CD14-positive monocyte (primary cell): ENCODE data around the gene PRDM5. TPM values are rescaled to one million over a fixed set of nuclear protein-coding genes. Genes with fewer than 3 reads are reported as not detected.

Experiments used
- DNase-seq, 3 donors: peaks; one replicate each; pipeline ENCODE4 v3.0.0-alpha.2; 2011 to 2022
- H2AFZ ChIP-seq: 2 replicates; pipeline ENCODE4 v1.6.0; 2012; ENCODE audit warnings: mild to moderate bottlenecking, low read depth, low read length, inconsistent platforms; ENCODE audit not compliant: insufficient read depth, poor library complexity, severe bottlenecking
- H3K27ac ChIP-seq, 2 donors: 1 replicate in 1 of 2; 2 replicates in 1 of 2; pipeline ENCODE4 v1.5.1; 2012 to 2013; ENCODE audit warnings: low read length in 2 of 2, control low read depth in 1 of 2, inconsistent platforms in 1 of 2, low read depth in 1 of 2, mild to moderate bottlenecking in 1 of 2
- H3K27me3 ChIP-seq, 2 donors: one replicate each; pipeline versions ENCODE4 v1.6.0 to v1.6.1; 2011 to 2013; ENCODE audit warnings: low read length in 2 of 2; ENCODE audit not compliant: control insufficient read depth in 2 of 2, insufficient read depth in 2 of 2
- H3K36me3 ChIP-seq, 2 donors: replicated peaks in 1 of 2; 1 replicate in 1 of 2; 2 replicates in 1 of 2; pipeline versions ENCODE4 v1.5.1 to v1.6.1; 2012 to 2013; ENCODE audit warnings: low read length in 2 of 2, control low read depth in 1 of 2, inconsistent platforms in 1 of 2, mild to moderate bottlenecking in 1 of 2; ENCODE audit not compliant: insufficient read depth in 2 of 2, control insufficient read depth in 1 of 2
- H3K4me1 ChIP-seq, 2 donors: 1 replicate in 1 of 2; 2 replicates in 1 of 2; pipeline versions ENCODE4 v1.5.1 to v1.6.1; 2012 to 2013; ENCODE audit warnings: low read length in 2 of 2, control low read depth in 1 of 2, inconsistent platforms in 1 of 2, mild to moderate bottlenecking in 1 of 2, moderate library complexity in 1 of 2; ENCODE audit not compliant: insufficient read depth in 2 of 2, control insufficient read depth in 1 of 2
- H3K4me2 ChIP-seq: replicated peaks from 2 replicates; pipeline ENCODE3; 2012; ENCODE audit warnings: low read length, moderate library complexity, mild to moderate bottlenecking; ENCODE audit not compliant: poor library complexity, severe bottlenecking; ENCODE audit errors: extremely low read depth
- H3K4me3 ChIP-seq, 3 experiments: fragments of 200-600 bp in 1 of 3; sonication (generic) in 1 of 3; replicated peaks in 1 of 3; 1 replicate in 2 of 3; 2 replicates in 1 of 3; pipeline ENCODE4 v1.5.1; 2011 to 2013; ENCODE audit warnings: low read length in 3 of 3, mild to moderate bottlenecking in 3 of 3, control low read depth in 2 of 3, low read depth in 2 of 3, inconsistent platforms in 1 of 3, moderate library complexity in 1 of 3
- H3K79me2 ChIP-seq: 2 replicates; pipeline ENCODE4 v1.6.0; 2012; ENCODE audit warnings: mild to moderate bottlenecking, control low read depth, inconsistent platforms, low read length, moderate library complexity; ENCODE audit not compliant: insufficient read depth
- H3K9ac ChIP-seq: 2 replicates; pipeline ENCODE4 v1.6.0; 2017; ENCODE audit warnings: low read length, mild to moderate bottlenecking; ENCODE audit not compliant: insufficient read depth, poor library complexity, severe bottlenecking
- H3K9me3 ChIP-seq, 2 donors: replicated peaks in 1 of 2; 1 replicate in 1 of 2; 2 replicates in 1 of 2; pipeline versions ENCODE4 v1.5.1 to v1.6.1; 2012 to 2013; ENCODE audit warnings: low read length in 2 of 2, control low read depth in 1 of 2; ENCODE audit not compliant: control insufficient read depth in 1 of 2, insufficient read depth in 1 of 2
- H4K20me1 ChIP-seq: 2 replicates; pipeline ENCODE4 v1.6.0; 2012; ENCODE audit warnings: mild to moderate bottlenecking, low read length, control low read depth, moderate library complexity; ENCODE audit not compliant: insufficient read depth
- H3K27ac Mint-ChIP-seq, 7 donors: one replicate each; pipeline ENCODE4 v1.8.0; 2020; ENCODE audit warnings: mild to moderate bottlenecking in 7 of 7, mixed read lengths in 7 of 7, moderate library complexity in 6 of 7, inconsistent platforms in 2 of 7
- H3K27me3 Mint-ChIP-seq, 3 donors: one replicate each; pipeline ENCODE4 v1.8.0; 2021 to 2022; ENCODE audit warnings: low read depth in 3 of 3, mild to moderate bottlenecking in 3 of 3, mixed read lengths in 3 of 3, moderate library complexity in 3 of 3, inconsistent platforms in 1 of 3
- H3K36me3 Mint-ChIP-seq, 2 donors: one replicate each; pipeline ENCODE4 v1.8.0; 2020; ENCODE audit warnings: mixed read lengths in 2 of 2, inconsistent platforms in 1 of 2, mild to moderate bottlenecking in 1 of 2
- H3K4me1 Mint-ChIP-seq: one replicate; pipeline ENCODE4 v1.8.0; 2020; ENCODE audit warnings: mild to moderate bottlenecking, mixed read lengths
- H3K4me3 Mint-ChIP-seq, 2 donors: one replicate each; pipeline ENCODE4 v1.8.0; 2020; ENCODE audit warnings: mild to moderate bottlenecking in 2 of 2, mixed read lengths in 2 of 2, moderate library complexity in 1 of 2
- H3K9me3 Mint-ChIP-seq, 7 donors: one replicate each; pipeline ENCODE4 v1.8.0; 2020 to 2022; ENCODE audit warnings: mixed read lengths in 7 of 7, mild to moderate bottlenecking in 6 of 7, moderate library complexity in 6 of 7, inconsistent platforms in 2 of 7
- CTCF ChIP-seq: fragments of 200-600 bp; IDR thresholded peaks from one replicate; pipeline ENCODE4 v1.8.0; 2022; ENCODE audit warnings: antibody characterized with exemption, mild to moderate bottlenecking
- WGBS: methylation state at CpG from one replicate; pipeline ENCODE4 v1.1.5; 2013; ENCODE audit warnings: missing lambda C conversion rate; ENCODE audit not compliant: insufficient coverage; 5-methylcytosine and 5-hydroxymethylcytosine counted together
- intact Hi-C, 2 donors: fragments of 100-400 bp; cut with micrococcal nuclease; formaldehyde crosslinking; loops; one replicate each; pipeline versions ENCODE4 v1.15.0 to v1.15.1; 2023
- polyA plus RNA-seq, 3 donors: library from polyadenylated mRNA; depleted of rRNA in 1 of 3; unstranded in 2 of 3; stranded (reverse) in 1 of 3; fragments of 300-500 nt in 2 of 3; fragments of >200 nt in 1 of 3; fragmentation: Illumina TruSeq in 2 of 3; gene quantifications; 1 replicate in 2 of 3; 2 replicates in 1 of 3; pipeline ENCODE4 v1.2.3, GENCODE V29; 2012 to 2021

Gene PRDM5
- polyA plus RNA-seq, 3 donors = 0.12 to 0.25 (median 0.17) TPM

GRCh38 chr4:120699354-120699753 lies 223.2 kb downstream of the PRDM5 start:
- no peaks in the 10 kb centered on the region for H3K36me3 ChIP-seq
- TF ChIP-seq CTCF = no peak
- H3K36me3 Mint-ChIP-seq = no peaks in the 10 kb centered on the region
- H3K9me3 ChIP-seq = no peaks in the 10 kb centered on the region
- H3K27me3 ChIP-seq = no peaks in the 10 kb centered on the region
- H3K27ac ChIP-seq = no peak overlapping the region
- no peak overlapping the region for H3K4me3 ChIP-seq
- H3K9me3 Mint-ChIP-seq = peaks cover 0 to 6% (median 0%) of the 10 kb centered on the region in 7 donors
- no peak overlapping the region for H2AFZ ChIP-seq
- no peak overlapping the region for H3K27ac Mint-ChIP-seq
- H3K4me1 Mint-ChIP-seq = peaks cover 6% of the 10 kb centered on the region
- H3K9ac ChIP-seq = no peak overlapping the region
- no peak overlapping the region for H3K4me2 ChIP-seq
- peaks cover 3 to 4% of the 10 kb centered on the region in 2 donors for H3K4me1 ChIP-seq
- no CpG with 5 or more reads among the region's 1 CpG for WGBS
- no peaks in the 10 kb centered on the region for H4K20me1 ChIP-seq
- no peaks in the 10 kb centered on the region for H3K79me2 ChIP-seq
- H3K27me3 Mint-ChIP-seq = no peaks in the 10 kb centered on the region
- no peak for DNase-seq
- H3K4me3 Mint-ChIP-seq = no peak overlapping the region
- intact Hi-C loops = no loop called here

- no peaks in the 10 kb centered on the region for H3K9me3 ChIP-seq
- no peak overlapping the region for H3K4me2 ChIP-seq
- Mint-ChIP-seq H3K9me3 (no peaks in the 10 kb centered on the region), H3K27ac (no peak overlapping the region), H3K4me1 (no peaks in the 10 kb centered on the region), H3K27me3 (no peaks in the 10 kb centered on the region), H3K4me3 (no peak overlapping the region), H3K36me3 (no peaks in the 10 kb centered on the region)
- H3K79me2 ChIP-seq = no peaks in the 10 kb centered on the region
- H3K36me3 ChIP-seq = no peaks in the 10 kb centered on the region
- no peak overlapping the region for H3K4me3 ChIP-seq
- H2AFZ ChIP-seq = no peak overlapping the region
- no peaks in the 10 kb centered on the region for H3K27me3 ChIP-seq
- WGBS = no CpG with 5 or more reads among the region's 2 CpGs
- H4K20me1 ChIP-seq = no peaks in the 10 kb centered on the region
- no peak overlapping the region for H3K9ac ChIP-seq
- H3K4me1 ChIP-seq = no peaks in the 10 kb centered on the region
- TF ChIP-seq CTCF = no peak
- no peak overlapping the region for H3K27ac ChIP-seq
- intact Hi-C loops = no loop called here
- DNase-seq = no peak
These were observed 227.6 kb downstream of the PRDM5 start for GRCh38 chr4:120694973-120695372.
